H1 (cell line): ENCODE measurements around the gene CCL8. TPM values are rescaled to one million over a fixed set of nuclear protein-coding genes. Genes with fewer than 3 reads are reported as not detected.

Experiments
- CTBP2 ChIP-seq: IDR thresholded peaks from 2 replicates; pipeline ENCODE4 v1.7.0; 2011; ENCODE audit warnings: borderline replicate concordance, mild to moderate bottlenecking, moderate library complexity, mixed read lengths, low read length; ENCODE audit not compliant: insufficient read depth, insufficient read length
- HDAC6 ChIP-seq: IDR thresholded peaks from one replicate; pipeline ENCODE4 v1.7.1; 2012; ENCODE audit warnings: low read depth, mild to moderate bottlenecking, inconsistent platforms, low read length, moderate library complexity
- JUND ChIP-seq: IDR thresholded peaks from 2 replicates; pipeline ENCODE4 v1.6.1; 2011; ENCODE audit warnings: mild to moderate bottlenecking, improper control_type of control experiment, low read length
- KDM4A ChIP-seq: IDR thresholded peaks from one replicate; pipeline ENCODE4 v1.7.1; 2012; ENCODE audit warnings: low read depth, mild to moderate bottlenecking, moderate library complexity, low read length, inconsistent platforms; ENCODE audit not compliant: severe bottlenecking
- KDM5A ChIP-seq: fragments of 200-600 bp; IDR thresholded peaks from 2 replicates; pipeline ENCODE4 v1.7.1; 2012; ENCODE audit warnings: mild to moderate bottlenecking, low read length, inconsistent platforms, mixed read lengths
- POLR2A ChIP-seq, 2 experiments: IDR thresholded peaks; 1 replicate in 1 of 2; 2 replicates in 1 of 2; pipeline ENCODE4 v1.6.1; 2011; ENCODE audit warnings: low read depth in 2 of 2, low read length in 2 of 2, mild to moderate bottlenecking in 2 of 2; ENCODE audit errors: control extremely low read depth in 1 of 2
- POU5F1 ChIP-seq: IDR thresholded peaks from 2 replicates; pipeline ENCODE4 v1.6.1; 2011; ENCODE audit warnings: low read depth, mild to moderate bottlenecking, low read length, moderate library complexity
- RBBP5 ChIP-seq: IDR thresholded peaks from 2 replicates; pipeline ENCODE4 v1.7.1; 2012; ENCODE audit warnings: low read depth, mild to moderate bottlenecking, inconsistent platforms, low read length, moderate library complexity, borderline replicate concordance
- SAP30 ChIP-seq: fragments of 300-600 bp; sonication (generic); IDR thresholded peaks from 2 replicates; pipeline ENCODE4 v1.7.1; 2012; ENCODE audit warnings: low read length, moderate library complexity, mild to moderate bottlenecking, inconsistent platforms; ENCODE audit not compliant: insufficient read depth, insufficient replicate concordance
- SP1 ChIP-seq: IDR thresholded peaks from 2 replicates; pipeline ENCODE4 v1.6.1; 2011; ENCODE audit warnings: low read depth, low read length
- polyA plus RNA-seq, 7 experiments: library from polyadenylated mRNA; depleted of rRNA in 3 of 7; stranded (reverse) in 5 of 7; unstranded in 2 of 7; fragments of >200 nt in 5 of 7; fragments of 200-250 nt in 2 of 7; gene quantifications; 1 replicate in 5 of 7; 2 replicates in 1 of 7; 4 replicates in 1 of 7; pipeline versions ENCODE4 v1.2.1 to v1.2.3, GENCODE V29; 2011 to 2013; ENCODE audit warnings: missing spikeins in 2 of 7, mixed read lengths in 2 of 7
- total RNA-seq: library from RNA; stranded (reverse); fragmentation: NEBNext Ultra II Directional; extraction: Animal tissue kit (Norgen Biotek cat#: 25700); gene quantifications from 2 replicates; pipeline ENCODE4 v1.2.1, GENCODE V29; 2021
- TF ChIP-seq, protein P1 (sequence below): fragments of 300-600 bp; sonication (generic); IDR thresholded peaks from 2 replicates; pipeline ENCODE4 v1.7.1; 2012; ENCODE audit warnings: low read length, moderate library complexity, mild to moderate bottlenecking, inconsistent platforms; ENCODE audit not compliant: insufficient replicate concordance

The CCL8 gene
- total and polyA plus RNA-seq, 2 of the 8 experiments (the other 6 are each of a cell fraction or from before 2014, with no cell fraction given): not detected

DNA sequence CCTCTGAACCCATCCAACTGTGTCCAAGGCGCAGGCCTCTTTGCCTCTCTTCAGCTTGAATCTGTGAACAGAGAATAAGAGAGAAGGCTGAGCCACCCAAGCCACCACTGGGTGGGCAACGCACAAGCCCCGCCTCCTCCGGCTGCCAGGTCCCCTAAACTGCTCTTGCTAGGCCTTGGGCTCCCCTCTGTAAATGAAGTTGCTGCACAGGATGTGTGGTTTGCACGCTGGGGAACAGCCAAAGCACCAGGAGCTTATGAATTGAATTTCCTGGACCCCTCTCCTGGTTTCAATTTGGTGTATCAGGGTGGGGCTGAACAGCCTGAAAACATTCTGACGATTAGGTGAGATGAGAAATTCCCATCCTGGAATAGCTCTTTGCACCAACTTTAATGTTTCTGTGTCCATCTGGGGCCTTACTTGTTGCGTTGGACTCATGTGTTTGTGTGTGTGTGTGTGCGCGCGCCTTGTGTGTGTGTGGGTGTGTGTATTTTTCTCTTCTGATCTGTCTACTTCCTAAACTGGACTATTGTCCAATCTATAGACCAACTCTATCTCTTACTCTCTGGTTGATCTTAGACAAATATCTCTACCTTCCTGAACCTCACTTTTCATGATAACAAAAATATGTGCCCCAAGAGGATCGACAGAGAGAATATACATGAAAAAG, 41.5 kb downstream of the CCL8 start (continued):
- TF ChIP-seq, protein P1, sequence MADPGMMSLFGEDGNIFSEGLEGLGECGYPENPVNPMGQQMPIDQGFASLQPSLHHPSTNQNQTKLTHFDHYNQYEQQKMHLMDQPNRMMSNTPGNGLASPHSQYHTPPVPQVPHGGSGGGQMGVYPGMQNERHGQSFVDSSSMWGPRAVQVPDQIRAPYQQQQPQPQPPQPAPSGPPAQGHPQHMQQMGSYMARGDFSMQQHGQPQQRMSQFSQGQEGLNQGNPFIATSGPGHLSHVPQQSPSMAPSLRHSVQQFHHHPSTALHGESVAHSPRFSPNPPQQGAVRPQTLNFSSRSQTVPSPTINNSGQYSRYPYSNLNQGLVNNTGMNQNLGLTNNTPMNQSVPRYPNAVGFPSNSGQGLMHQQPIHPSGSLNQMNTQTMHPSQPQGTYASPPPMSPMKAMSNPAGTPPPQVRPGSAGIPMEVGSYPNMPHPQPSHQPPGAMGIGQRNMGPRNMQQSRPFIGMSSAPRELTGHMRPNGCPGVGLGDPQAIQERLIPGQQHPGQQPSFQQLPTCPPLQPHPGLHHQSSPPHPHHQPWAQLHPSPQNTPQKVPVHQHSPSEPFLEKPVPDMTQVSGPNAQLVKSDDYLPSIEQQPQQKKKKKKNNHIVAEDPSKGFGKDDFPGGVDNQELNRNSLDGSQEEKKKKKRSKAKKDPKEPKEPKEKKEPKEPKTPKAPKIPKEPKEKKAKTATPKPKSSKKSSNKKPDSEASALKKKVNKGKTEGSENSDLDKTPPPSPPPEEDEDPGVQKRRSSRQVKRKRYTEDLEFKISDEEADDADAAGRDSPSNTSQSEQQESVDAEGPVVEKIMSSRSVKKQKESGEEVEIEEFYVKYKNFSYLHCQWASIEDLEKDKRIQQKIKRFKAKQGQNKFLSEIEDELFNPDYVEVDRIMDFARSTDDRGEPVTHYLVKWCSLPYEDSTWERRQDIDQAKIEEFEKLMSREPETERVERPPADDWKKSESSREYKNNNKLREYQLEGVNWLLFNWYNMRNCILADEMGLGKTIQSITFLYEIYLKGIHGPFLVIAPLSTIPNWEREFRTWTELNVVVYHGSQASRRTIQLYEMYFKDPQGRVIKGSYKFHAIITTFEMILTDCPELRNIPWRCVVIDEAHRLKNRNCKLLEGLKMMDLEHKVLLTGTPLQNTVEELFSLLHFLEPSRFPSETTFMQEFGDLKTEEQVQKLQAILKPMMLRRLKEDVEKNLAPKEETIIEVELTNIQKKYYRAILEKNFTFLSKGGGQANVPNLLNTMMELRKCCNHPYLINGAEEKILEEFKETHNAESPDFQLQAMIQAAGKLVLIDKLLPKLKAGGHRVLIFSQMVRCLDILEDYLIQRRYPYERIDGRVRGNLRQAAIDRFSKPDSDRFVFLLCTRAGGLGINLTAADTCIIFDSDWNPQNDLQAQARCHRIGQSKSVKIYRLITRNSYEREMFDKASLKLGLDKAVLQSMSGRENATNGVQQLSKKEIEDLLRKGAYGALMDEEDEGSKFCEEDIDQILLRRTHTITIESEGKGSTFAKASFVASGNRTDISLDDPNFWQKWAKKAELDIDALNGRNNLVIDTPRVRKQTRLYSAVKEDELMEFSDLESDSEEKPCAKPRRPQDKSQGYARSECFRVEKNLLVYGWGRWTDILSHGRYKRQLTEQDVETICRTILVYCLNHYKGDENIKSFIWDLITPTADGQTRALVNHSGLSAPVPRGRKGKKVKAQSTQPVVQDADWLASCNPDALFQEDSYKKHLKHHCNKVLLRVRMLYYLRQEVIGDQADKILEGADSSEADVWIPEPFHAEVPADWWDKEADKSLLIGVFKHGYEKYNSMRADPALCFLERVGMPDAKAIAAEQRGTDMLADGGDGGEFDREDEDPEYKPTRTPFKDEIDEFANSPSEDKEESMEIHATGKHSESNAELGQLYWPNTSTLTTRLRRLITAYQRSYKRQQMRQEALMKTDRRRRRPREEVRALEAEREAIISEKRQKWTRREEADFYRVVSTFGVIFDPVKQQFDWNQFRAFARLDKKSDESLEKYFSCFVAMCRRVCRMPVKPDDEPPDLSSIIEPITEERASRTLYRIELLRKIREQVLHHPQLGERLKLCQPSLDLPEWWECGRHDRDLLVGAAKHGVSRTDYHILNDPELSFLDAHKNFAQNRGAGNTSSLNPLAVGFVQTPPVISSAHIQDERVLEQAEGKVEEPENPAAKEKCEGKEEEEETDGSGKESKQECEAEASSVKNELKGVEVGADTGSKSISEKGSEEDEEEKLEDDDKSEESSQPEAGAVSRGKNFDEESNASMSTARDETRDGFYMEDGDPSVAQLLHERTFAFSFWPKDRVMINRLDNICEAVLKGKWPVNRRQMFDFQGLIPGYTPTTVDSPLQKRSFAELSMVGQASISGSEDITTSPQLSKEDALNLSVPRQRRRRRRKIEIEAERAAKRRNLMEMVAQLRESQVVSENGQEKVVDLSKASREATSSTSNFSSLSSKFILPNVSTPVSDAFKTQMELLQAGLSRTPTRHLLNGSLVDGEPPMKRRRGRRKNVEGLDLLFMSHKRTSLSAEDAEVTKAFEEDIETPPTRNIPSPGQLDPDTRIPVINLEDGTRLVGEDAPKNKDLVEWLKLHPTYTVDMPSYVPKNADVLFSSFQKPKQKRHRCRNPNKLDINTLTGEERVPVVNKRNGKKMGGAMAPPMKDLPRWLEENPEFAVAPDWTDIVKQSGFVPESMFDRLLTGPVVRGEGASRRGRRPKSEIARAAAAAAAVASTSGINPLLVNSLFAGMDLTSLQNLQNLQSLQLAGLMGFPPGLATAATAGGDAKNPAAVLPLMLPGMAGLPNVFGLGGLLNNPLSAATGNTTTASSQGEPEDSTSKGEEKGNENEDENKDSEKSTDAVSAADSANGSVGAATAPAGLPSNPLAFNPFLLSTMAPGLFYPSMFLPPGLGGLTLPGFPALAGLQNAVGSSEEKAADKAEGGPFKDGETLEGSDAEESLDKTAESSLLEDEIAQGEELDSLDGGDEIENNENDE: no peak
- TF ChIP-seq SP1 (no peak), CTBP2 (no peak), JUND (no peak), SAP30 (no peak), KDM5A (no peak), KDM4A (no peak), POLR2A (IDR thresholded peaks at IDR 0.05; ENCODE audit: control extremely low read depth in 1 of 2, low read depth in 2 of 2, low read length in 2 of 2) (no peak), RBBP5 (no peak), HDAC6 (no peak), POU5F1 (no peak)
